HG03280 (cell line): ENCODE measurements around the gene GPR25.

Experiments used
- ATAC-seq: cut with Tn5 transposase; IDR thresholded peaks from one replicate; pipeline ENCODE4 v1.9.1; 2021; ENCODE audit warnings: mild to moderate bottlenecking, moderate library complexity; ENCODE audit not compliant: unreplicated experiment

Gene GPR25

GRCh38 chr1:200869753-200870391 lies 2.9 kb upstream of the GPR25 start:
- ATAC-seq: peak; percentile 32

GRCh38 chr1:200873116-200873670 lies 412 bp downstream of the GPR25 start:
- no peak for ATAC-seq

DNA sequence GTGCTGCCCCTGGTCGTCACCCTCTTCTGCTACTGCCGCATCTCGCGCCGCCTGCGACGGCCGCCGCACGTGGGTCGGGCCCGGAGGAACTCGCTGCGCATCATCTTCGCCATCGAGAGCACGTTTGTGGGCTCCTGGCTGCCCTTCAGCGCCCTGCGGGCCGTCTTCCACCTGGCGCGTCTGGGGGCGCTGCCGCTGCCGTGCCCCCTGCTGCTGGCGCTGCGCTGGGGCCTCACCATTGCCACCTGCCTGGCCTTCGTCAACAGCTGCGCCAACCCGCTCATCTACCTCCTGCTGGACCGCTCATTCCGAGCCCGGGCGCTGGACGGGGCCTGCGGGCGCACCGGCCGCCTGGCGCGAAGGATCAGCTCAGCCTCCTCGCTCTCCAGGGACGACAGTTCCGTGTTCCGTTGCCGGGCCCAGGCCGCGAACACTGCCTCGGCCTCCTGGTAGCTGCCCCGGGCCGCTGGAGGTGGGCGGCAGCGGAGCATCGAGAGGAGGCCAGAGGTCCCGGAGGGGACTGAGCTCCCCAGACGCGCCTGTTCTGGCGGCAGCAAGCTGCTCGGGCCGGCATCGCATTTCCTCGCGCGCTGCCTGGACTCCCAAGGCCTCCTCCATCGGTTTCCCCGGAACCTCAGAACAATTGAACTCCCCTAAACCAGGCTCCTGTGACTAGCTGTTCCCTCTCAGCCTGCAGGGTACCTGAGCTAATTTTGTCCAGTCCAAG lies 1.1 kb downstream of the GPR25 start:
- no peak for ATAC-seq

- no peak for ATAC-seq
These were observed 1.9 kb downstream of the GPR25 start for GRCh38 chr1:200874694-200875093.

DNA sequence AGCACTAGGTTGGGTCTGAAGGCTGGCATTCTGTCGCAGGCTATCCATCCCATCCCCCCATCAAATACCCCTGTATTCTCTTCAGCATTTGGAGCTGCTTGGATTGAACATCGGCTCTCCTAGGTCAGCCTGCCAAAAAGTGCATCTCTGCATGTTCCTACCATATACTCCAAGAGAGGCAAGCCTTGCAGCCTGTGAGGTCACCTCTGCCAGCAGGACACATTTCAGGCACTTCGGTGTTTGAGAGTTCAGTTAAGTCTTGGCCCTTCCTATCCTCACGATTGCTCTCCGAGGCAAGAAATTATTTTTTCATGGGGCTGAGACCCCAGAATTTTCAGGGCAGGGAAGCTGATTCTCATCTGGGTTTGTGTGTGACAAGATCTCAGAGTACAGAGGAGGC lies 2.6 kb downstream of the GPR25 start:
- ATAC-seq: no peak

- ATAC-seq: no peak
These were observed 4.2 kb downstream of the GPR25 start for GRCh38 chr1:200877010-200877409.

- no peak for ATAC-seq
These were observed 5.2 kb downstream of the GPR25 start for GRCh38 chr1:200877839-200878551.

DNA sequence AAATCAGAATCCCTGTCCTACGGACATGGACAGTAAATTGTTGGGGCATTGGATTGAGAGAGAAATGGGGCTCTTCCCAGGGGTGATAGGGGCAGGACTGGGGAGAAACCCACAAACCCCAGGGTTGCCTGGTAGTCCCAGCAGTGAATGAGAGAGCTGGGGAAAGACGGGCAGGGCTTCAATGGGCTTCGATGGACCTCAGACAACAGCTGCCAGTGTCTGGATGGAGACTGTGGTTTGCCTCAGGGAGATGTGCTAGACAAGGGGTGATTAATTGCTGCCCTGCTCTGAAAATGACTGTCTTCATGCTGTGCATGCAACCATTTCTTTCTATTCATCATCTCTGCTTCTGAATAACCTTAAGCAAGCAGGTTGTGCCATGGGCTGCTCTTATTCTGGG lies 7.4 kb downstream of the GPR25 start:
- peak; percentile 75 for ATAC-seq

DNA sequence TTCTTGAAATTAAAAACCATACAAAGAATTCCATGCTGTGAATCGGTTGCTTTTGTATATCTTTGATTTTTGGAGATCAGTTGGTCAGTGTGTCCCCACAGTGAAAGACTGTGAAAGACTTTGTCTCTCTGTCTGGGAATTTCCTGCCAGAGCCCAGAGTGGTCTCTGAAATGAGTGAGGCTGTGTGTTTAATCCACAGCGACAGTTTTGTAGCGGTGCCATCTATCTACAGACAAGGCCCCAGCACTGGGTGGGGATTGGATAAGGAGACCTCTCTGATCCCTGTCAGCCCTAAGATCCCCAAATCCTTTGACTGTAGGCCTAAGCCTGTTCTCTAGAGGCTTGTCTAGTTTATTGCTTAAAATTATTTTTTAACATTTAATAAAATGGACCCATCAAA lies 10.3 kb downstream of the GPR25 start:
- ATAC-seq: no peak

DNA sequence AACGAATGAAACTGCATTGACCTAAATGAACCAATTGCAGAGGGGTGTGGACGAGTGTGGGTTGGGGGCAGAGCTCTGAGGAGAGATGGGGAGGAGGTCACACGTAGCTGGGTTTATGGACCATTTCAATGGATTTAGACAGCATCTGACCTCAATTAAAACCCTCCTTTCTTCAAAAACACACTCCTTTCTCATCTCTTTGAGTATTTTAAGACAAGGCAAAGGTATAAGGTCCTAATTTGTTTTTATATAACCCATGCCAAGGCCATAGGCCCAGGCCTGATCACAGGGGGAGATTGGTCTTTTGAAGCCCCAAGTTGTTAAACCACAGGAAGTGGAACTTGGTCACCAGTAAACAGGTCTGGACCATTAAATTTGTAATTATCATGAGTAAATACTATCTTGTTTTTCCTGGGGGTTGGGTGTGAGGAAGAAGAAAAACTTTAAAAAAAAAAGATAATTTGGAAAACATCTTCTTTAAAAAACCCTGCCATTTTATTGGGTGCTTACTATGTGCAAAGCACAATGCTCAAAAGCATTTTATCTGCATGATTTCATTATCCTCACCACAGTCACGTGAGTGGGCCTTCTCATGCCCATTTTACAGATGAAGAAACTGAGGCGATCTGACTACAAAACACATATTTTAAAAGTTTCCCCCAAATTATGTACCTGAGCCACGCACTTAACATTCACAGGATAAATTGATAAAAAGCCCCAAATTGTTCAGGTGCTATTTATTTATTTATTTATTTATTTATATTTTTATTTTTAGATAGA lies 13.0 kb downstream of the GPR25 start:
- no peak for ATAC-seq

GRCh38 chr1:200886594-200886993 lies 13.8 kb downstream of the GPR25 start:
- ATAC-seq: no peak

- ATAC-seq: no peak
These were observed 14.3 kb downstream of the GPR25 start for GRCh38 chr1:200887036-200887435.

DNA sequence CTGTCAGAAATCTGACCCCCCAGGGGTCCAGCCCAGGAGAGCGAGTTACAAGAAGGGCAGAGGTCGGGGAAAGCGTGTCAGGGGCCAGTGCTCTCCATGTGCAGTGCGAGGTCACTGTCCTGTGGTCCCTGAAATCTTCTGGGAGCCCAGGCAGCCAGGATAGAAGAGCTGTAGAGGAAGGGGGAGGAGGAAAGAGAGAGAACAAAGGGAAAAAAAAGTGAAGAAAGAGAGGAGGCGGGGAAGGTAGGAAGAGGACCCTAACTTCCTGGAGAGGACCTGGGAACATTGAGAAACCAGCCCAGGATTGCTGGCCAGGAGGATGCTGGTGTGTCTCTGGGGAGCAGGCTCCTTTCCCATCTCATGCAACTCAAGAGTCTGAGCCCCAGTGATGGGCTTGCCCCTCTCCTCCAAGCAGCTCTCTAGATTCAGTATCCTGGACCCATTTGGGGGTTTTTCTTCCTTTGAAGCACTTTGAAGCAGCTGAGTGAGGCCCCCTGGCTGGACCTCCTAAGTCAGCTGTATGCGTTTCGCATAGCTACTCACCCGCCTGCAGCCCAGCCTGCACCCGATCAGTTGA lies 15.1 kb downstream of the GPR25 start:
- no peak for ATAC-seq

DNA sequence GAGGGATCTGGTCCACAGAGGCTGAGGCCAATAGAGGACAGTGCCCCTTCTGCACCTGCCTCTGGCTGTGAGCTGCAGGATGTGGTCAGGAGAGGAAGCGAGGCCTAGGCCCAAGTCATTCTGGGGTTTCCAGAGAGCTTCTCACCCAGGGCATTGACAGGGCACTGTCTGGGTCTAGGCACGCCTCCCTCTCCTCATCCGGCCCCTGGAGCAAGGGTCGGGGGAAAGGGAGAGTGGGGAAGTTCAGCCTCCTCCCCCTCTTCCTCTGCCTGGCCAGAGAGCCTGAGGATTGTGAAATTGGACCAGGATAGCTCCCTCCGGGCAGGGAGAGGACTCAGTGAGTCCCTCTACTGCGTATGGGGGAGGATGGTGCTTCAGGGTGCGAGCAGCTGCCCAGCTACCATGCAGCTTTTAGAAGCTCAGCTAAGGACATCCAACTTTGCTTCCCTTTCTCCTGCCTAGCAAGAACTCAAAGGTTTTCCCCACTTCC lies 15.6 kb downstream of the GPR25 start:
- ATAC-seq: peak; percentile 90

DNA sequence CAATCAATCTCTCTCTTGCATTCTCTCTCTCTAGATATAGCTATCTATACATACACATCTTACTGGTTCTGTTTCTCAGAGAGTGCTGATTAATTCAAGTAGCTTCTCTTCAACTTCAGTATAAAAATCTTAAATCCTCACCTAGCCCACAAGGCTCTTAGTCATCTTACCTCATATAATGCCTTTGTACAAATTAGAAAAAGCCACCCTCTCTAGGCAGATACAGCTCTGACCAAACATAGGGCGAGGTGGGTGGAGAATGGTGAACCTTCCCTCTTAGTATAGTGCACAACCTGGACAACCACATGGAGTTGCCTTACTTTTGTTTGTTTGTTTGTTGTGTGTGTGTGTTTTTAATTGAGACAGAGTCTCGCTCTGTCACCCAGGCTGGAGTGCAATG lies 16.8 kb downstream of the GPR25 start:
- ATAC-seq: no peak

DNA sequence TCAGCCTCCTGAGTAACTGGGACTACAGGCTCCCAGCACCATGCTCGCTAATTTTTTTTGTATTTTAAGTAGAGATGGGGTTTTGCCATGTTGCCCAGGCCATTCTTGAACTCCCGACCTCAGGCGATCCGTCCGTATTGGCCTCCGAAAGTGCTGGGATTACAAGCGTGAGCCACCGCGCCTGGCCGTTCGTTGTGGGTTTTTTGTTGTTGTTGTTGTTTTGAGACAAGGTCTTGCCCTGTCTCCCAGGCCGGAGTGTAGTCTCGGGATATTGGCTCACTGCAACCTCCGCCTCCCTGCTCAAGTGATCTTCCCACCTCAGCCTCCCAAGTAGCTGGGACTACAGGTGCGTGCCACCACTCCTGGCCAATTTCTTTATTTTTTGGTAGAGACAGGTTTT lies 17.2 kb downstream of the GPR25 start:
- no peak for ATAC-seq

GRCh38 chr1:200890818-200891773 lies 18.3 kb downstream of the GPR25 start:
- no peak for ATAC-seq

DNA sequence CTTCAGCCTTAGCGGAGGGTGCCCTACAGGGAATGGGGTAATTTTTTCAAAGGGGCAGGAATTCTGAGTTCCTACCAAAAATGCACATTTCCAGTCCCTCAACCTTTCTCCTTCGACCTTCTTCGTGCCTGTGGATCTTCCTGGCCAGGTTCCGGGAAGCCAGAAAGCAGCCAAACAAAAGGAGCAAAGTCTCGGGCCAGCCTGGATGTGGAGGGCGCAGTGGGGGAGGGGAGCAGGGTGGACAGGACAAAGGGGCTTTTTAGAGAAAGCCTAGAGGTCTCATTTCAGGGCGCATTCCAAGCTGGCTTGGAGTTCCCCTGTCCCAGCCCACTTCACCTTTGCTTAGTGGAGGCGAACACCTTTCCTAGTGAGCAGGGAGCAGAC lies 19.0 kb downstream of the GPR25 start:
- ATAC-seq: no peak

DNA sequence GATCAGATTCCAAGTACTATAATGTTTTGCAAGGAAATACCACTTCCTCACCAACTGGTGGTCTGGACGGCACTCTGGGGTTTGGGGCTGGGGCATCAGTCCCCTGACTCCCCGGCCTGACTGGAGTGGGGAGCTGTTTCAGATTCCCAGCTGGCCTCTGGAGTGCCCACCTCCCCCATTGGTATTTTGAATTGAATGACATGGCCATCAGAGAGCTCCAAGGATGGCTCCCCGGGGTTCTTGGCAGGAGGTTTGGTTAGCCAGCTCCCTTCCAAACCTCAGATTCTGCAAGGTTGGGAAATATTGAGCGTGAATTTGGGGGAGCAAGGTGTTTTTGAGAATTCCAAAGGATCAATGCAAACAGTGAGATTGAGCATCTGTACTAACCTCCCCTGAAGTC lies 19.8 kb downstream of the GPR25 start:
- no peak for ATAC-seq
